Measurements from ENCODE around the gene ASZ1.
A peak's percentile ranks its signal among the peaks of the same experiment; 100 is the strongest.

The ASZ1 gene

GRCh38 chr7:117399820-117400422 lies 27.4 kb downstream of the ASZ1 start:
- Histone ChIP-seq H3K4me3 (ENCODE audit: low read depth, low read length) (no peak overlapping the region), H3K9me3 (ENCODE audit: control insufficient read depth, insufficient read depth, low read depth, low read length) (no peaks in the 10 kb centered on the region), H3K27ac (ENCODE audit: extremely low read depth, low read depth, low read length) (no peak overlapping the region), H3K4me1 (ENCODE audit: control insufficient read depth, insufficient read depth, low read length) (no peaks in the 10 kb centered on the region), H3K36me3 (ENCODE audit: control insufficient read depth in 2 of 2, insufficient read depth in 1 of 2, low read length in 2 of 2) (no peaks in the 10 kb centered on the region)
- TF ChIP-seq KLF9 (tag by site-specific recombination; IDR thresholded peaks at IDR 0.05; ENCODE audit: low read depth) (no peak), ZNF654 (tag by site-specific recombination; IDR thresholded peaks at IDR 0.05; ENCODE audit: low read depth) (peak; percentile 79)
- ChIA-PET CTCF (interaction anchor here (0.7 to 2.7 kb wide), 14 partner anchors 8 to 1169 kb away, joined by 3 to 17 read pairs (median 4); no protein-coding TSS in a partner anchor), POLR2A (no interaction called here)

- Histone ChIP-seq H3K4me1 (ENCODE audit: control insufficient read depth, insufficient read depth, low read length) (no peaks in the 10 kb centered on the region), H3K27ac (ENCODE audit: extremely low read depth, low read depth, low read length) (no peak overlapping the region), H3K36me3 (ENCODE audit: control insufficient read depth in 2 of 2, insufficient read depth in 1 of 2, low read length in 2 of 2) (no peaks in the 10 kb centered on the region), H3K9me3 (ENCODE audit: control insufficient read depth, insufficient read depth, low read depth, low read length) (no peaks in the 10 kb centered on the region), H3K4me3 (ENCODE audit: low read depth, low read length) (no peak overlapping the region)
- ChIA-PET POLR2A (no interaction called here), CTCF (interaction anchor here (0.7 to 1.7 kb wide), 5 partner anchors 10 to 183 kb away, joined by 3 to 4 read pairs (median 3); no protein-coding TSS in a partner anchor)
- TF ChIP-seq INSM2 (tag by site-specific recombination; IDR thresholded peaks at IDR 0.05) (no peak), PRDM4 (tag by site-specific recombination; IDR thresholded peaks at IDR 0.05) (no peak), KLF1 (tag by site-specific recombination; IDR thresholded peaks at IDR 0.05) (no peak), ZNF544 (tag by site-specific recombination; IDR thresholded peaks at IDR 0.05) (no peak)
Observed at GRCh38 chr7:117395743-117396142, 31.6 kb downstream of the ASZ1 start.

GRCh38 chr7:117393781-117394180 lies 33.5 kb downstream of the ASZ1 start:
- Histone ChIP-seq H3K9me3 (ENCODE audit: control insufficient read depth, insufficient read depth, low read depth, low read length) (no peaks in the 10 kb centered on the region), H3K4me1 (ENCODE audit: control insufficient read depth, insufficient read depth, low read length) (no peaks in the 10 kb centered on the region), H3K27ac (ENCODE audit: extremely low read depth, low read depth, low read length) (no peak overlapping the region), H3K36me3 (ENCODE audit: control insufficient read depth in 2 of 2, insufficient read depth in 1 of 2, low read length in 2 of 2) (no peaks in the 10 kb centered on the region), H3K4me3 (ENCODE audit: low read depth, low read length) (no peak overlapping the region)
- POLR2A ChIA-PET = no interaction called here
- no peak for TF ChIP-seq ZNF211 (tag by site-specific recombination; IDR thresholded peaks at IDR 0.05; ENCODE audit: low read depth)
- no peak for TF ChIP-seq ZNF132 (tag by site-specific recombination; IDR thresholded peaks at IDR 0.05; ENCODE audit: borderline replicate concordance)
- TF ChIP-seq ZNF837 (tag by site-specific recombination; IDR thresholded peaks at IDR 0.05) = no peak
- TF ChIP-seq ZNF280D (tag by site-specific recombination; IDR thresholded peaks at IDR 0.05) = no peak
- CTCF ChIA-PET = interaction anchor here (0.6 to 1.0 kb wide), 2 partner anchors 181 to 565 kb away, joined by 3 to 4 read pairs; no protein-coding TSS in a partner anchor
